ENCODE data around the gene TAB2.

GRCh38 chr6:149459761-149460160 lies 142.2 kb downstream of the TAB2 start:
- TF ChIP-seq CTCF (IDR thresholded peaks at IDR 0.05), result no peak
- no peak for TF ChIP-seq EP300 (IDR thresholded peaks at IDR 0.05)
- no peak for TF ChIP-seq POLR2A (IDR thresholded peaks at IDR 0.05)
- TF ChIP-seq POLR2AphosphoS5 (IDR thresholded peaks at IDR 0.05), result no peak
